Prostate gland (tissue), 2 donors: ENCODE measurements around the gene ZBTB2. TPM values are rescaled to one million over a fixed set of nuclear protein-coding genes. Genes with fewer than 3 reads are reported as not detected.

Experiments used
- DNase-seq: peaks from one replicate; pipeline ENCODE4 v3.0.0-alpha.2; 2019; ENCODE audit warnings: low spot score
- H3K27ac ChIP-seq, 2 donors: fragments of 200-600 bp; sonication (generic); 2 replicates each; pipeline ENCODE4 v1.5.1; 2017 to 2019
- H3K27me3 ChIP-seq: fragments of 200-600 bp; sonication (generic); replicated peaks from 2 replicates; pipeline ENCODE4 v1.5.1; 2019; ENCODE audit not compliant: insufficient read depth
- H3K36me3 ChIP-seq, 2 donors: fragments of 200-600 bp; sonication (generic); 1 replicate in 1 of 2; 2 replicates in 1 of 2; pipeline versions ENCODE4 v1.5.1 to v1.8.1; 2017 to 2019
- H3K4me1 ChIP-seq: fragments of 200-600 bp; sonication (generic); replicated peaks from 2 replicates; pipeline ENCODE4 v1.5.1; 2019
- H3K4me3 ChIP-seq, 2 donors: fragments of 200-600 bp; sonication (generic); 2 replicates each; pipeline ENCODE4 v1.5.1; 2017 to 2019
- H3K9me3 ChIP-seq: fragments of 200-600 bp; sonication (generic); 2 replicates; pipeline ENCODE4 v1.5.1; 2017
- CTCF ChIP-seq, 4 experiments: fragments of 200-600 bp in 2 of 4; fragments of 450-650 bp in 2 of 4; sonication (generic) in 2 of 4; IDR thresholded peaks; 1 replicate in 3 of 4; 2 replicates in 1 of 4; pipeline ENCODE4 v1.5.1; 2016 to 2019; ENCODE audit warnings: antibody characterized with exemption in 4 of 4, mild to moderate bottlenecking in 2 of 4, moderate library complexity in 2 of 4
- POLR2A ChIP-seq: fragments of 450-650 bp; IDR thresholded peaks from one replicate; pipeline ENCODE4 v1.6.1; 2016; ENCODE audit warnings: antibody characterized with exemption, mild to moderate bottlenecking
- POLR2AphosphoS5 ChIP-seq: sonication (generic); formaldehyde crosslinking; IDR thresholded peaks from one replicate; pipeline ENCODE4 v1.6.1; 2017; ENCODE audit warnings: antibody characterized with exemption
- WGBS: methylation state at CpG from one replicate; pipeline ENCODE4 v1.1.5; 2018; 5-methylcytosine and 5-hydroxymethylcytosine counted together
- intact Hi-C: fragments of 100-400 bp; cut with DNase I; formaldehyde crosslinking; loops from one replicate; pipeline ENCODE4 v1.14.2; 2022
- total RNA-seq, 2 donors: library from RNA; depleted of rRNA; stranded (reverse); fragments of >200 nt; gene quantifications; one replicate each; pipeline ENCODE4 v1.1.0, GENCODE V29; 2016

The ZBTB2 gene
- total RNA-seq, 2 donors from 2014 or later: 8.1 to 13.6 TPM

GRCh38 chr6:151430886-151431285 lies 39.5 kb upstream of the ZBTB2 start:
- TF ChIP-seq POLR2AphosphoS5 (no peak), CTCF (IDR thresholded peaks at IDR 0.05) (no peak), POLR2A (no peak)
- WGBS: 93% methylated on average over 3 of the region's 3 CpGs
- Histone ChIP-seq H3K36me3 (no peaks in the 10 kb centered on the region), H3K27ac (no peak overlapping the region), H3K27me3 (no peaks in the 10 kb centered on the region), H3K9me3 (no peaks in the 10 kb centered on the region), H3K4me3 (no peak overlapping the region), H3K4me1 (no peaks in the 10 kb centered on the region)
- intact Hi-C loops: no loop called here
- DNase-seq: no peak

GRCh38 chr6:151428093-151428735 lies 36.9 kb upstream of the ZBTB2 start:
- Histone ChIP-seq H3K36me3 (no peaks in the 10 kb centered on the region), H3K4me3 (no peak overlapping the region), H3K9me3 (no peaks in the 10 kb centered on the region), H3K4me1 (no peaks in the 10 kb centered on the region), H3K27ac (no peak overlapping the region), H3K27me3 (no peaks in the 10 kb centered on the region)
- 95% methylated on average over 4 of the region's 4 CpGs for WGBS
- no peak for DNase-seq
- TF ChIP-seq CTCF (IDR thresholded peaks at IDR 0.05): no peak
- no peak for TF ChIP-seq POLR2A
- no peak for TF ChIP-seq POLR2AphosphoS5
- intact Hi-C loops: no loop called here

DNA sequence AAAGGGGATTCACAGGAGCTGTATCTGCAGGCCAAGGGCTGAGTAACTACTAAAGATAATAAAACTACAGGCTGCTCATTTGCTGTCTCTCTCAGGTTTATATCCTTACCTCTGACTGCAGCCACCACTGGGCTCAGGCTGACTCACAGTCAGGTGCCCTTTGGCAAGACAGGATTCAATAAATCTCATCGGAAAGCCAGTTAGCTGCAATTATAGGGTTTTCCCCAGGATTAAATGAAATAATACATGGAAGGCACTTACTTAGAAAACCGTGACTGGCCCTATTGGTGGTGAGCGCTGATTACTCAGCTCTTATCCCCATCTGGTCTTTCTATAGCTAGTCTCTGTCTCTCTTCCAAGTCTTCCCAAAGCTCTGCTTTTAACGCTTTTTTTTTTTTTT lies 34.2 kb upstream of the ZBTB2 start:
- Histone ChIP-seq H3K27me3 (no peaks in the 10 kb centered on the region), H3K9me3 (no peaks in the 10 kb centered on the region), H3K4me1 (no peaks in the 10 kb centered on the region), H3K36me3 (no peaks in the 10 kb centered on the region), H3K27ac (no peak overlapping the region), H3K4me3 (no peak overlapping the region)
- no peak for DNase-seq
- WGBS: 92% methylated on average over 4 of the region's 4 CpGs
- intact Hi-C loops: no loop called here
- no peak for TF ChIP-seq CTCF (IDR thresholded peaks at IDR 0.05)
- TF ChIP-seq POLR2AphosphoS5: no peak
- no peak for TF ChIP-seq POLR2A

DNA sequence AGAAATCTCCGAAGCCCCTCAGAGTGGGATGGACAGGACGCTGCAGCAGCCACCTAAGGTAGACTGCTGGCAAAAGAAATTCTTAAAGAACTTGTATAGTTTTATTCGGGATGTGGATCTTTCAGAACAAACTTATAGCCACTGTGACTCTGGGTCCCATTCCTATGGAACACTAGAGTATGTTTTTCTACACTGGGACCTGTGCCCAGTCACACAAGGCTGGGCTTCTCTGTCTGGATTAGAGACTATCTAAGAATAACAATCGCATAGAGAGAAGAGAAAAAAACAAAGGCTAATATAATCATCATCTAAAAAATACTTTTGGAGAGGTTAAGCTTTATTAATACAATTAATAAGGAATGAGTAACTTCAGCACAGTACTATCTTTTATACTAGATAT lies 31.6 kb upstream of the ZBTB2 start:
- no peak overlapping the region for H3K4me3 ChIP-seq
- H3K27ac ChIP-seq: no peak overlapping the region
- H3K9me3 ChIP-seq: no peaks in the 10 kb centered on the region
- TF ChIP-seq CTCF (IDR thresholded peaks at IDR 0.05): no peak
- TF ChIP-seq POLR2AphosphoS5: no peak
- no peak for TF ChIP-seq POLR2A
- no peaks in the 10 kb centered on the region for H3K36me3 ChIP-seq
- no peaks in the 10 kb centered on the region for H3K27me3 ChIP-seq
- WGBS: 82% methylated on average over 4 of the region's 4 CpGs
- DNase-seq: no peak
- H3K4me1 ChIP-seq: no peaks in the 10 kb centered on the region
- intact Hi-C loops: no loop called here

GRCh38 chr6:151417477-151417876 lies 26.1 kb upstream of the ZBTB2 start:
- WGBS: 89% methylated on average over 1 of the region's 1 CpG
- DNase-seq: no peak
- Histone ChIP-seq H3K4me1 (no peaks in the 10 kb centered on the region), H3K4me3 (no peak overlapping the region), H3K9me3 (no peaks in the 10 kb centered on the region), H3K36me3 (peaks cover 0 to 3% of the 10 kb centered on the region in 2 donors), H3K27ac (no peak overlapping the region), H3K27me3 (no peaks in the 10 kb centered on the region)
- intact Hi-C loops: no loop called here
- TF ChIP-seq POLR2AphosphoS5 (no peak), POLR2A (no peak), CTCF (IDR thresholded peaks at IDR 0.05) (no peak)
